Panc1 (cell line): Measurements from ENCODE around the gene PLEKHF1. TPM values are rescaled to one million over a fixed set of nuclear protein-coding genes. Genes with fewer than 3 reads are reported as not detected.

Source experiments
- ATAC-seq: fragments of 200-7000 bp; cut with Tn5 transposase; 2 replicates; pipeline ENCODE4 v1.9.1; 2020; ENCODE audit warnings: mild to moderate bottlenecking, moderate library complexity
- BruUV-seq: library from RNA; stranded (reverse); fragments of 400-500 nt; replicated peaks from 2 replicates; lab custom pipeline; 2021; lab: Mats Ljungman, UMichigan
- CTCF ChIA-PET: fragments of 300-600 bp; sonication (Branson Sonifier 250); formaldehyde crosslinking; loops from one replicate; lab custom pipeline; 2022; ENCODE audit warnings: antibody characterized with exemption; lab: Charles Lee
- POLR2A ChIA-PET: fragments of 300-600 bp; sonication (Branson Sonifier 250); formaldehyde crosslinking; loops from one replicate; lab custom pipeline; 2022; ENCODE audit warnings: antibody characterized with exemption; lab: Charles Lee
- DNase-seq: peaks from one replicate; pipeline ENCODE4 v3.0.0-alpha.2; 2010; ENCODE audit warnings: low read depth, low spot score
- H3K27ac ChIP-seq: 2 replicates; pipeline ENCODE4 v1.5.1; 2011; ENCODE audit warnings: mild to moderate bottlenecking, low read length, inconsistent platforms
- H3K27me3 ChIP-seq: fragments of 200-500 bp; sonication (Bioruptor generic); 2 replicates; pipeline ENCODE4 v1.6.0; 2014; ENCODE audit warnings: low read length, inconsistent platforms; ENCODE audit not compliant: control insufficient read depth, insufficient read depth
- H3K36me3 ChIP-seq: fragments of 200-500 bp; sonication (Bioruptor generic); 2 replicates; pipeline ENCODE4 v1.5.1; 2014; ENCODE audit warnings: inconsistent platforms, mild to moderate bottlenecking, low read length, moderate library complexity; ENCODE audit not compliant: control insufficient read depth, insufficient read depth
- H3K4me1 ChIP-seq: 2 replicates; pipeline ENCODE4 v1.5.1; 2011; ENCODE audit warnings: inconsistent platforms, mild to moderate bottlenecking, low read length, moderate library complexity; ENCODE audit not compliant: control insufficient read depth, insufficient read depth
- H3K4me3 ChIP-seq, 2 experiments: 2 replicates each; pipeline ENCODE4 v1.5.1; 2011 to 2012; ENCODE audit warnings: low read depth in 2 of 2, low read length in 2 of 2, mild to moderate bottlenecking in 2 of 2, inconsistent platforms in 1 of 2, moderate library complexity in 1 of 2
- H3K9me3 ChIP-seq: fragments of 200-500 bp; sonication (Bioruptor generic); 2 replicates; pipeline ENCODE4 v1.5.1; 2014; ENCODE audit warnings: low read depth, mild to moderate bottlenecking, inconsistent platforms, low read length, moderate library complexity; ENCODE audit not compliant: control insufficient read depth, insufficient read depth
- POLR2AphosphoS5 ChIP-seq: IDR thresholded peaks from 2 replicates; pipeline ENCODE4 v1.6.1; 2012; ENCODE audit warnings: mild to moderate bottlenecking, low read depth, low read length, moderate library complexity
- SIN3A ChIP-seq: IDR thresholded peaks from 2 replicates; pipeline ENCODE4 v1.6.1; 2012; ENCODE audit warnings: low read depth, mild to moderate bottlenecking, low read length, moderate library complexity, borderline replicate concordance; ENCODE audit not compliant: insufficient read depth
- TCF7L2 ChIP-seq: IDR thresholded peaks from 2 replicates; pipeline ENCODE4 v1.6.1; 2011; ENCODE audit warnings: mild to moderate bottlenecking, low read depth, low read length, inconsistent platforms
- in situ Hi-C: cut with HindIII; loops from 2 replicates; pipeline ENCODE4 v1.10.0; 2016; ENCODE audit warnings: low sequenced_read_pairs, low pct_unique_long_range_greater_than_20kb
- intact Hi-C: fragments of 100-400 bp; cut with micrococcal nuclease; formaldehyde crosslinking; loops from one replicate; pipeline ENCODE4 v1.10.0; 2022; ENCODE audit not compliant: unreplicated experiment
- total RNA-seq: library from RNA; stranded (reverse); gene quantifications from one replicate; pipeline ENCODE4 v1.2.1, GENCODE V29; 2021; ENCODE audit not compliant: unreplicated experiment
- TF ChIP-seq, protein P1 (sequence below), 2 experiments: IDR thresholded peaks; 2 replicates each; pipeline ENCODE4 v1.6.1; 2011 to 2012; ENCODE audit warnings: low read depth in 2 of 2, control low read depth in 1 of 2, low read length in 1 of 2, mild to moderate bottlenecking in 1 of 2, moderate library complexity in 1 of 2; ENCODE audit not compliant: insufficient read depth in 1 of 2
- TF ChIP-seq, protein P2 (sequence below): fragments of 450-650 bp; IDR thresholded peaks from 2 replicates; pipeline ENCODE4 v1.5.1; 2017; ENCODE audit warnings: mild to moderate bottlenecking

Gene PLEKHF1
- total RNA-seq, 1 experiment from 2014 or later, result 22.4 TPM

DNA sequence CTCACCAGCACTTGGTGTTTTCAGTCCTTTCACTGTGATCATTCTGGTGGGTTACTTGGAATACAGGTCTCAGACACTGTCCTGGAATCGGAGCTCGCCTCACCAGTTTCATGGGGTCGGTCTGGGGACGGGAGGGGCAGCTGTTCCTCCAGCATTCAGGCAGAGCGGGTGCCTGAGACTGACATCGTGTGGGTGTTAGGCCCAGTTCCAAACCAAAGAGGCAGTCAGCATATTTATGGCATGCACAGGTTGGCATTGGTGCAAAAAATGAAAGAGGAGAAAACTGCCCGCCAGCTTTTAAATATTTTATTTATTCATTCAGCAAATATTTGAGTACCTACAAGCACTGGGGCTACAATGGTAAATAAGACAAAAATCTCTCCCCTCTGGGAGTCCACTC, 20.1 kb downstream of the PLEKHF1 start:
- H3K27ac ChIP-seq, result no peak overlapping the region
- POLR2A ChIA-PET, result no interaction called here
- DNase-seq, result no peak
- ATAC-seq, result no peak
- no peak overlapping the region for H3K4me3 ChIP-seq
- in situ Hi-C loops, result no loop called here
- TF ChIP-seq SIN3A (no peak), TCF7L2 (no peak)
- H3K36me3 ChIP-seq, result no peaks in the 10 kb centered on the region
- no peaks in the 10 kb centered on the region for H3K27me3 ChIP-seq
- CTCF ChIA-PET, result no interaction called here
- intact Hi-C loops, result no loop called here
- no peaks in the 10 kb centered on the region for H3K9me3 ChIP-seq
- no TSS peak for BruUV-seq
- peaks cover 5% of the 10 kb centered on the region; the same call in 1 of the 2 replicates for H3K4me1 ChIP-seq

DNA sequence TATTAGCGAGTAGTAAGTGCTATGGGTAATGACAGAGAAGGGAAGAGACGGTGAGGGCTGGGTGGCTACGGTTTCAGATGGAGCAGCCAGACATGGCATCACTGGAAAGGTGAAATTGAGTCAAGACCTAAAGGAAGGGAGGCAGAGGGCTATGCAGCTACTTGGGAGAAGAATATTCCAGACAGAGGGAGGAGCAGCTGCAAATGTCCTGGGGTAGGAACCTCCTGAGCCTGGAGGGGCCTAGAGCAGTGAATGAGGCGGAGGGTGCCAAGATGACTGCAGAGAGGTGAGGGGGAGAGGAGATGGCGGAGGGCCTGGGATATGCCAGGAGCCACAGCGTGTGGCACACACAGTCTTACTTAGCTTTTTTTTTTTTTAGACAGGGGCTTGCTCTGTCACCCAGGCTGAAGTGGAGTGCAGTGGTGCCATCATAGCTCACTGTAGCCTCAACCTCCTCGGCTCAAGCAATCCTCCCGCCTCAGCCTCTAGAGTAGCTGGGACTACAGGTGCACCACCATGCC, 21.1 kb downstream of the PLEKHF1 start:
- CTCF ChIA-PET, result no interaction called here
- H3K9me3 ChIP-seq, result no peaks in the 10 kb centered on the region
- TF ChIP-seq, protein P1, sequence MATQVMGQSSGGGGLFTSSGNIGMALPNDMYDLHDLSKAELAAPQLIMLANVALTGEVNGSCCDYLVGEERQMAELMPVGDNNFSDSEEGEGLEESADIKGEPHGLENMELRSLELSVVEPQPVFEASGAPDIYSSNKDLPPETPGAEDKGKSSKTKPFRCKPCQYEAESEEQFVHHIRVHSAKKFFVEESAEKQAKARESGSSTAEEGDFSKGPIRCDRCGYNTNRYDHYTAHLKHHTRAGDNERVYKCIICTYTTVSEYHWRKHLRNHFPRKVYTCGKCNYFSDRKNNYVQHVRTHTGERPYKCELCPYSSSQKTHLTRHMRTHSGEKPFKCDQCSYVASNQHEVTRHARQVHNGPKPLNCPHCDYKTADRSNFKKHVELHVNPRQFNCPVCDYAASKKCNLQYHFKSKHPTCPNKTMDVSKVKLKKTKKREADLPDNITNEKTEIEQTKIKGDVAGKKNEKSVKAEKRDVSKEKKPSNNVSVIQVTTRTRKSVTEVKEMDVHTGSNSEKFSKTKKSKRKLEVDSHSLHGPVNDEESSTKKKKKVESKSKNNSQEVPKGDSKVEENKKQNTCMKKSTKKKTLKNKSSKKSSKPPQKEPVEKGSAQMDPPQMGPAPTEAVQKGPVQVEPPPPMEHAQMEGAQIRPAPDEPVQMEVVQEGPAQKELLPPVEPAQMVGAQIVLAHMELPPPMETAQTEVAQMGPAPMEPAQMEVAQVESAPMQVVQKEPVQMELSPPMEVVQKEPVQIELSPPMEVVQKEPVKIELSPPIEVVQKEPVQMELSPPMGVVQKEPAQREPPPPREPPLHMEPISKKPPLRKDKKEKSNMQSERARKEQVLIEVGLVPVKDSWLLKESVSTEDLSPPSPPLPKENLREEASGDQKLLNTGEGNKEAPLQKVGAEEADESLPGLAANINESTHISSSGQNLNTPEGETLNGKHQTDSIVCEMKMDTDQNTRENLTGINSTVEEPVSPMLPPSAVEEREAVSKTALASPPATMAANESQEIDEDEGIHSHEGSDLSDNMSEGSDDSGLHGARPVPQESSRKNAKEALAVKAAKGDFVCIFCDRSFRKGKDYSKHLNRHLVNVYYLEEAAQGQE (IDR thresholded peaks at IDR 0.05; ENCODE audit: insufficient read depth in 1 of 2, low read depth in 2 of 2, low read length in 1 of 2), result no peak
- TF ChIP-seq SIN3A, result no peak
- no peak for TF ChIP-seq POLR2AphosphoS5
- TF ChIP-seq, protein P2, sequence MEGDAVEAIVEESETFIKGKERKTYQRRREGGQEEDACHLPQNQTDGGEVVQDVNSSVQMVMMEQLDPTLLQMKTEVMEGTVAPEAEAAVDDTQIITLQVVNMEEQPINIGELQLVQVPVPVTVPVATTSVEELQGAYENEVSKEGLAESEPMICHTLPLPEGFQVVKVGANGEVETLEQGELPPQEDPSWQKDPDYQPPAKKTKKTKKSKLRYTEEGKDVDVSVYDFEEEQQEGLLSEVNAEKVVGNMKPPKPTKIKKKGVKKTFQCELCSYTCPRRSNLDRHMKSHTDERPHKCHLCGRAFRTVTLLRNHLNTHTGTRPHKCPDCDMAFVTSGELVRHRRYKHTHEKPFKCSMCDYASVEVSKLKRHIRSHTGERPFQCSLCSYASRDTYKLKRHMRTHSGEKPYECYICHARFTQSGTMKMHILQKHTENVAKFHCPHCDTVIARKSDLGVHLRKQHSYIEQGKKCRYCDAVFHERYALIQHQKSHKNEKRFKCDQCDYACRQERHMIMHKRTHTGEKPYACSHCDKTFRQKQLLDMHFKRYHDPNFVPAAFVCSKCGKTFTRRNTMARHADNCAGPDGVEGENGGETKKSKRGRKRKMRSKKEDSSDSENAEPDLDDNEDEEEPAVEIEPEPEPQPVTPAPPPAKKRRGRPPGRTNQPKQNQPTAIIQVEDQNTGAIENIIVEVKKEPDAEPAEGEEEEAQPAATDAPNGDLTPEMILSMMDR, result no peak
- no peak for TF ChIP-seq TCF7L2
- no TSS peak for BruUV-seq
- intact Hi-C loops, result no loop called here
- H3K4me3 ChIP-seq, result no peak overlapping the region
- H3K36me3 ChIP-seq, result no peaks in the 10 kb centered on the region
- in situ Hi-C loops, result no loop called here
- DNase-seq (no peak), ATAC-seq (no peak)
- POLR2A ChIA-PET, result no interaction called here
- H3K27me3 ChIP-seq, result no peaks in the 10 kb centered on the region
- no peak overlapping the region for H3K27ac ChIP-seq
- H3K4me1 ChIP-seq, result peaks cover 5% of the 10 kb centered on the region; the same call in 1 of the 2 replicates

DNA sequence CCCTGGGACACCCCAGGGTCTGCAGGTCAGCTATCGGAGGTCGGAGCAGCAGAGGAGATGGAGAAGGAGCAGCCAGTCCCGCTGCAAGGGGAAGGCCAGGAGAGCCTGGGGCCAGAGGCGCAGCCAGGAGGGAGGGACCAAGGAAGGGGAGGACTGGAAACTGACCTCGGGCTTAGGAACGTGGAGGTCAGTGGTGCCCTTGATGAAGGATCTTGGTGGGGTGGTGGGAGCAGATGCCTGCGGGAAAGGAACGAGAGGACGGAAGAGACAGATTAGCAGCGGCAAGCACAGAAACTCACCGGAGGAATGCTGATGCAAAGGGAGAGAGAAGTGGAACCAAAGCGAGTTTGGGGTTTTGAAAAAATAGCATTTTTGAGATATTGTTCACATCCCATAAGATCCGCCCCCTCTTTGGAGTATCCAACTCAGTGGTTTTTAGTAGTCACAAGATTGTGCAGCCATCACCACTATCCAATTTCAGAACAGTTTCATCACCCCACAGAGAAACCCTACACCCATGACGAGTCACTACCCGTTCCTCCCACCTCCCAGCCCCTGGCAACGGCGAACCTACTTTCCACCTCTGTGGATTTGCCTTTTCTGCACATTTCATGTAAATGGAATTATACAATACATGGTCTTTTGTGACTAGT, 22.1 kb downstream of the PLEKHF1 start:
- ATAC-seq (no peak), DNase-seq (no peak)
- intact Hi-C loops (no loop called here), in situ Hi-C loops (no loop called here)
- Histone ChIP-seq H3K27me3 (no peaks in the 10 kb centered on the region), H3K4me3 (no peak overlapping the region), H3K36me3 (no peaks in the 10 kb centered on the region), H3K27ac (no peak overlapping the region; the same call in 1 of the 2 replicates), H3K9me3 (no peaks in the 10 kb centered on the region), H3K4me1 (peaks cover 5% of the 10 kb centered on the region; the same call in 1 of the 2 replicates)
- POLR2A ChIA-PET, result no interaction called here
- TF ChIP-seq POLR2AphosphoS5 (no peak), SIN3A (no peak), TCF7L2 (no peak)
- TF ChIP-seq, protein P1 (IDR thresholded peaks at IDR 0.05; ENCODE audit: insufficient read depth in 1 of 2, low read depth in 2 of 2, low read length in 1 of 2), result no peak
- TF ChIP-seq, protein P2, result no peak
- BruUV-seq, result no TSS peak
- CTCF ChIA-PET, result interaction anchor here (0.6 kb wide), 1 partner anchor 81 kb away, joined by 3 read pairs; the partner anchor contains the start of gene POP4
